ENCODE data around the gene MEA1. TPM values are rescaled to one million over a fixed set of nuclear protein-coding genes. Genes with fewer than 3 reads are reported as not detected.

MEA1 gene
- total and polyA plus RNA-seq, 10 of the 15 experiments (the other 5 are each of a cell fraction or from before 2014, with no cell fraction given): 59.1 to 148 (median 96.4) TPM

GRCh38 chr6:43036712-43037111 lies 23.0 kb upstream of the MEA1 start (continued):
- TF ChIP-seq NKRF (conservative IDR thresholded peaks at IDR 0.05) (no peak), PKNOX1 (IDR thresholded peaks at IDR 0.05) (no peak), KDM1A (IDR thresholded peaks at IDR 0.05; ENCODE audit: borderline replicate concordance) (no peak), MXI1 (IDR thresholded peaks at IDR 0.05; ENCODE audit: low read depth, low read length) (no peak), LARP7 (IDR thresholded peaks at IDR 0.05) (no peak)

- CTCF ChIA-PET: interaction anchor here (0.7 kb wide), 1 partner anchor 107 kb away, joined by 3 read pairs; no protein-coding TSS in a partner anchor
- TF ChIP-seq NRF1 (conservative IDR thresholded peaks at IDR 0.05; ENCODE audit: low read depth, low read length): no peak
- no peak for TF ChIP-seq ZBTB11 (CRISPR knock-in tag; IDR thresholded peaks at IDR 0.05)
- TF ChIP-seq POLR2A (IDR thresholded peaks at IDR 0.05; ENCODE audit: low read depth, low read length): peak; percentile 24; the same call in 1 of the 2 replicates
- no peak for TF ChIP-seq FOXK2 (IDR thresholded peaks at IDR 0.05)
- no TSS peak for BruUV-seq (replicated peaks)
- Histone ChIP-seq H3K4me1 (ENCODE audit: control insufficient read depth, insufficient read depth, low read length) (no peaks in the 10 kb centered on the region), H4K20me1 (ENCODE audit: control insufficient read depth, insufficient read depth) (no peaks in the 10 kb centered on the region), H3K4me3 (no peak overlapping the region), H3K79me2 (ENCODE audit: control insufficient read depth, insufficient read depth, low read length) (no peaks in the 10 kb centered on the region), H3K9ac (ENCODE audit: control insufficient read depth, insufficient read depth, low read length) (no peak overlapping the region), H3K27ac (ENCODE audit: control insufficient read depth, insufficient read depth) (no peak overlapping the region), H3K36me3 (ENCODE audit: control insufficient read depth in 2 of 2, insufficient read depth in 2 of 2, low read length in 1 of 2) (peaks cover 11 to 12% of the 10 kb centered on the region in 2 experiments), H2AFZ (ENCODE audit: control insufficient read depth, low read depth, low read length) (no peak overlapping the region), H3K4me2 (ENCODE audit: control insufficient read depth, insufficient read depth) (no peak overlapping the region), H3K27me3 (replicated peaks in 1 of 2; ENCODE audit: control insufficient read depth in 2 of 2, insufficient read depth in 2 of 2, low read length in 1 of 2) (no peaks in the 10 kb centered on the region), H3K9me3 (replicated peaks; ENCODE audit: control insufficient read depth, insufficient read depth, low read length) (no peaks in the 10 kb centered on the region)
- RAD21 ChIA-PET (ENCODE audit: unreplicated experiment): no interaction called here
- FAIRE-seq: no peak
- ATAC-seq: no peak
- intact Hi-C loops (cut with micrococcal nuclease; ENCODE audit: unreplicated experiment): no loop called here
- 96% methylated on average over 4 of the region's 4 CpGs for whole genome bisulfite sequencing (ENCODE audit: insufficient coverage, insufficient replicate concordance, low lambda C conversion rate, missing lambda C conversion rate)
- SMC1A ChIA-PET (ENCODE audit: uncharacterized antibody, unreplicated experiment): no interaction called here
- POLR2A ChIA-PET: no interaction called here
- DNase-seq (ENCODE audit: low read depth, low spot score): no peak
- in situ Hi-C loops (cut with MboI): no loop called here
Measured at GRCh38 chr6:43035495-43036194, 21.9 kb upstream of the MEA1 start.
